ENCODE data around the gene TJP2. TPM values are rescaled to one million over a fixed set of nuclear protein-coding genes. Genes with fewer than 3 reads are reported as not detected.

The TJP2 gene
- total RNA-seq, 2 donors from 2014 or later: 13.1 to 33.4 TPM

DNA sequence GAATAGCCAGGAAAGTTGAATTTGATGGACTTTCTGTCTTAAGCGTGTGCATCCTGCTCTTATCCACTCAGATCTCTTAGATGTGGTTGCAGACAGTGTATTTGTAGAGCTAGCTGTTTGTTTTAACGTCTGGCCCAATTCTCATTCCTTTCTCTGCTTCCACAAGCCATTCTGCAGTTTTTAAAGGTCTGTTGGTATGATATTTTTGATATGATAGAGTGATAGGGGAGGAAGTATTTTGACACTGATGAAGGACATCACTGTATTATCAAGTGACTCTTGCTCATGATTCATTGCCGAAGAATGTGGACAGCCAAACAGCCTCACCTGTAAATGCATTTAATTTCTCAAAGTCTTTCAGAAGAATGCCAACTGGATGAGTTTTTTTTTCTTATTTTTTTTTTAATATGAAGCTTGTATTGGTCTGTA is 4.5 kb downstream of the TJP2 start:
- Mint-ChIP-seq H3K9me3 (no peaks in the 10 kb centered on the region), H3K36me3 (peaks cover 0 to 10% of the 10 kb centered on the region in 2 donors), H3K27ac (no peak overlapping the region)
- DNase-seq (ENCODE audit: low spot score in 2 of 2) (no peak), ATAC-seq (no peak)

GRCh38 chr9:69179037-69179436 is 5.0 kb downstream of the TJP2 start:
- H3K9me3 Mint-ChIP-seq: no peaks in the 10 kb centered on the region
- ATAC-seq (no peak), DNase-seq (ENCODE audit: low spot score in 2 of 2) (no peak)
- peaks cover 0 to 10% of the 10 kb centered on the region in 2 donors for H3K36me3 Mint-ChIP-seq
- no peak overlapping the region for H3K27ac Mint-ChIP-seq

DNA sequence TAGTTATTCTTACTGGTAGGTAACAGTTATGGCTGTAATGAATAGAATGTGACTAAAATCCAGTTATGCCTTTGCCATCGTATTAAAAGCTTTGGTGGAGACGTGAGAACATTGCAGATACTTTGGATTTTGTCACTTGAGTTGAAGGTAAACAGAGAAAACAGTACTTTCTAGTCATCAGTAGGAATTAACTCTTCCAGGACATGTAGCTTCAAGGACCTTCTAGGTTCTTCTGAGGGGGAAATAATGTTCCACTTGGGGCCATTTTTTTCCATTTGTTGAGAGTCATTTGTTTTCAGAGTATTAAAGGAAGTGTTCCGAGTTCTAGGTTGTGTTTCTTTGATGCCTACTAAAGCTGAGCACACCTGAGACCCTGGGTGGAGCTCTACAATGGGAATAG is 6.1 kb downstream of the TJP2 start:
- DNase-seq (ENCODE audit: low spot score in 2 of 2) (no peak), ATAC-seq (peak in 1 of 2 donors; percentile 34)
- Mint-ChIP-seq H3K27ac (peak overlapping the region in 1 of 2 donors; percentile 44), H3K9me3 (no peaks in the 10 kb centered on the region), H3K36me3 (peaks cover 0 to 10% of the 10 kb centered on the region in 2 donors)

- Mint-ChIP-seq H3K36me3 (peaks cover 0 to 10% of the 10 kb centered on the region in 2 donors), H3K9me3 (no peaks in the 10 kb centered on the region), H3K27ac (peak overlapping the region in 1 of 2 donors; percentile 44)
- ATAC-seq (peak; percentile 96 to 97), DNase-seq (ENCODE audit: low spot score in 2 of 2) (peak in 1 of 2 donors; percentile 59)
These were observed 6.6 kb downstream of the TJP2 start for GRCh38 chr9:69180670-69181069.

DNA sequence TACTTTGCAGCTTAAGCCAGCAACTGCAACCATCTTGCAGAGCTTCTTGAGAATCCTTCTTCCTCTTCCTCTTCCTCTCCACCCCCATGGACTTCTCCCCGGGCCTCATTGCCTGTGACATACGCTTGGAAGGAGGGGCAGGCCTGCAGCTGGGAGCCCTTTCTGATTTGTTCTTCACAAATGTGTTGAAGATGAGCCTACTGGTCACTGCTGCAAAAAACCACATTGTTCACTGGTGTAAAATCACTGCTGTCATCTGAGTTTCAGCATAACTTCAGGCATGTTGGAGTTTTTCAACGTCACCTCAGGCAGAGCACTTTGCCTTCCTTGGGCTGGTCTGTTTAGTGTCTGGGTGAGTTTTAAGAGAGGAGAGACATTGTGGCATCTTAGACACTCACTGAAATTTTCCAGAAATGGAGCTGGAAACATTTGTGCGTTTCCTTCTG is 7.9 kb downstream of the TJP2 start:
- ATAC-seq: no peak
- DNase-seq (ENCODE audit: low spot score in 2 of 2): no peak
- peak overlapping the region in 1 of 2 donors; percentile 5 for H3K27ac Mint-ChIP-seq
- no peaks in the 10 kb centered on the region for H3K9me3 Mint-ChIP-seq
- peaks cover 0 to 10% of the 10 kb centered on the region in 2 donors for H3K36me3 Mint-ChIP-seq

DNA sequence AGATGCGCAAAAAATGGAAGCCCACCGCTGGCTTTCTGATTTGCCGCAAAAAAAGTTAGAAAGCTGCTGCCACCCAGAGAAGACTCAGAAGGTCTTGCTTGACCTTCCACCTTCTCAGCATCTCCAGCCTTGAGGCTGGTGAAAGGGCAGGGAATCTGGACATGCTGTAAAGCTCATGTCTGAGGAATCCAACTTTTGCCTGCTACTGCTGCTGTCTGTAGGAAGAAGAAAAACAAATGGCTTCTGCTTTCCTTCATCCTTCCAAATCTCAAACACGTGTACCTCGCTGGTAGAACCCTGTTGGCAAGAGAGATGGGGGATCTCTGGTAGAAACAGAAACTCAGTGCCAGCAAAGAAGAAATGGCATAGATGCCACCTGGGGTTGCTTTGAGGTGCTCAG is 10.2 kb downstream of the TJP2 start:
- Mint-ChIP-seq H3K27ac (no peak overlapping the region), H3K9me3 (no peaks in the 10 kb centered on the region), H3K36me3 (peaks cover 0 to 10% of the 10 kb centered on the region in 2 donors)
- ATAC-seq (no peak), DNase-seq (ENCODE audit: low spot score in 2 of 2) (no peak)

DNA sequence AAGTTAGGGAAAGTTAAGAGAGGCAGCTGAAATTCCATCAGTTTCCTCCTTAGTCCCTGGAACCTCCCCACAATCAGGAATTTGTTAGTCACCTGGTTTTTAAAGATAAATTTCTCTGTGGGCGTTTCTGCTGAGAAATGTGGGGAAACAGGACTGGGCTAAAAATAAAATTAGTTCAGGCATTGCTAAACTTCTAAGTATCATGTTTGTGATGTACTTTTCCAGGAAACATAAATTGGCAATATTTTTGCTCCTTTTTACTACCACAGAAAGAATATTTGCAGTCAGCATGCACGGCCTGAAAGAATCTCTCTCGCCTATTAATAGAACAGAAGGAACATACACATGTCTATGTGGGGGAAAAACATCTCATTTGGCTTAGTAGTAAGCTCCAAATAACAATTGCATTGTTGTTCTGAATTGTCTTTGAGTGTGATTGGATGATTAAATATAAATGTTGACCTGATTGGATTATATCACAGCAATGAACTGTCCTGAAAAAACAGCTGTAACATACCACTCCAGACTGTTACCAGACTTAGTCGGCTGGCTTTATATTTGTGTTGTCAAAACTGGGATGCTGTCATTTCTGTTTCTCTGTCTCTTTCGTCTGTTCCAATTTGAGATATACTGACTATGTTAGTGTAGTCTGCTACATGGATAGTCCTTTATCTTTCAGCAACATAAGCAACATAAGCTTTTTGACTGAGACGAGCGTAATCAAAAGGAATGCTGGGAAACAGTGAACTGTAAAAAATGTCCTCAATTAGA is 12.9 kb downstream of the TJP2 start:
- H3K27ac Mint-ChIP-seq: no peak overlapping the region
- H3K36me3 Mint-ChIP-seq: peaks cover 0 to 4% of the 10 kb centered on the region in 2 donors
- ATAC-seq: no peak
- H3K9me3 Mint-ChIP-seq: no peaks in the 10 kb centered on the region
- DNase-seq (ENCODE audit: low spot score in 2 of 2): no peak

DNA sequence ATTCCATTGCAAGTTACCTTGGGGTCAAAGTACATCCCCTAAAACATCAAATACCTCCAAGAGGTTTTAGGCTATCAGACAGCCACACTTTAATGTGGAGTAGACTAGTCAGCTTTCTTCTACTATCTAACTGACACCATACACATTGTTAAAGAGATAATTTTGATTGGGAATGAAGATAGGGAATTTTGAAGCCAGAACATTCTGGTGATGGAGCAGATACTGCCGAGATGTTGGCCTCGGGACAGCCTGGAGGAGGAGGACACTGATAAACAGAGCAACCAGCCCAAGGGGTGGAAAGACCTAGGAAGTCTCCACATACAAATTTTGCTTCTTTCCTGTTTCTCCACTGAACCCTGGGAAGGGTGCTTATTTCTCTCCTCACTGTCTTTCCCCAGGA is 14.9 kb downstream of the TJP2 start:
- H3K27ac Mint-ChIP-seq: no peak overlapping the region
- no peak for DNase-seq (ENCODE audit: low spot score in 2 of 2)
- H3K36me3 Mint-ChIP-seq: no peaks in the 10 kb centered on the region
- no peaks in the 10 kb centered on the region for H3K9me3 Mint-ChIP-seq
- no peak for ATAC-seq

- DNase-seq (ENCODE audit: low spot score in 2 of 2) (no peak), ATAC-seq (no peak)
- H3K27ac Mint-ChIP-seq: no peak overlapping the region
- no peaks in the 10 kb centered on the region for H3K36me3 Mint-ChIP-seq
- H3K9me3 Mint-ChIP-seq: no peaks in the 10 kb centered on the region
These were observed 16.2 kb downstream of the TJP2 start for GRCh38 chr9:69190086-69190862.

GRCh38 chr9:69190863-69191181 is 16.7 kb downstream of the TJP2 start:
- DNase-seq (ENCODE audit: low spot score in 2 of 2) (no peak), ATAC-seq (no peak)
- Mint-ChIP-seq H3K27ac (no peak overlapping the region), H3K9me3 (no peaks in the 10 kb centered on the region), H3K36me3 (no peaks in the 10 kb centered on the region)

- H3K36me3 Mint-ChIP-seq: no peaks in the 10 kb centered on the region
- no peaks in the 10 kb centered on the region for H3K9me3 Mint-ChIP-seq
- no peak overlapping the region for H3K27ac Mint-ChIP-seq
- DNase-seq (ENCODE audit: low spot score in 2 of 2): no peak
- no peak for ATAC-seq
These were observed 17.2 kb downstream of the TJP2 start for GRCh38 chr9:69191231-69191630.

GRCh38 chr9:69192214-69192613 is 18.1 kb downstream of the TJP2 start:
- no peak overlapping the region for H3K27ac Mint-ChIP-seq
- no peaks in the 10 kb centered on the region for H3K9me3 Mint-ChIP-seq
- H3K36me3 Mint-ChIP-seq: no peaks in the 10 kb centered on the region
- no peak for DNase-seq (ENCODE audit: low spot score in 2 of 2)
- no peak for ATAC-seq

- no peak for DNase-seq (ENCODE audit: low spot score in 2 of 2)
- no peaks in the 10 kb centered on the region for H3K9me3 Mint-ChIP-seq
These were observed 19.6 kb downstream of the TJP2 start for GRCh38 chr9:69193685-69194032.

GRCh38 chr9:69194702-69195418 is 20.8 kb downstream of the TJP2 start:
- Mint-ChIP-seq H3K36me3 (no peaks in the 10 kb centered on the region), H3K27ac (no peak overlapping the region), H3K9me3 (no peaks in the 10 kb centered on the region)
- no peak for DNase-seq (ENCODE audit: low spot score in 2 of 2)
- no peak for ATAC-seq

More at GRCh38 chr9:69193685-69194032, 19.6 kb downstream of the TJP2 start:
- ATAC-seq: no peak
- Mint-ChIP-seq H3K36me3 (no peaks in the 10 kb centered on the region), H3K27ac (no peak overlapping the region)

GRCh38 chr9:69195668-69196067 is 21.6 kb downstream of the TJP2 start:
- DNase-seq (ENCODE audit: low spot score in 2 of 2) (no peak), ATAC-seq (no peak)
- no peaks in the 10 kb centered on the region for H3K36me3 Mint-ChIP-seq
- no peaks in the 10 kb centered on the region for H3K9me3 Mint-ChIP-seq
- H3K27ac Mint-ChIP-seq: no peak overlapping the region

GRCh38 chr9:69197687-69198086 is 23.6 kb downstream of the TJP2 start:
- Mint-ChIP-seq H3K9me3 (no peaks in the 10 kb centered on the region), H3K36me3 (no peaks in the 10 kb centered on the region), H3K27ac (no peak overlapping the region)
- ATAC-seq (no peak), DNase-seq (ENCODE audit: low spot score in 2 of 2) (no peak)

DNA sequence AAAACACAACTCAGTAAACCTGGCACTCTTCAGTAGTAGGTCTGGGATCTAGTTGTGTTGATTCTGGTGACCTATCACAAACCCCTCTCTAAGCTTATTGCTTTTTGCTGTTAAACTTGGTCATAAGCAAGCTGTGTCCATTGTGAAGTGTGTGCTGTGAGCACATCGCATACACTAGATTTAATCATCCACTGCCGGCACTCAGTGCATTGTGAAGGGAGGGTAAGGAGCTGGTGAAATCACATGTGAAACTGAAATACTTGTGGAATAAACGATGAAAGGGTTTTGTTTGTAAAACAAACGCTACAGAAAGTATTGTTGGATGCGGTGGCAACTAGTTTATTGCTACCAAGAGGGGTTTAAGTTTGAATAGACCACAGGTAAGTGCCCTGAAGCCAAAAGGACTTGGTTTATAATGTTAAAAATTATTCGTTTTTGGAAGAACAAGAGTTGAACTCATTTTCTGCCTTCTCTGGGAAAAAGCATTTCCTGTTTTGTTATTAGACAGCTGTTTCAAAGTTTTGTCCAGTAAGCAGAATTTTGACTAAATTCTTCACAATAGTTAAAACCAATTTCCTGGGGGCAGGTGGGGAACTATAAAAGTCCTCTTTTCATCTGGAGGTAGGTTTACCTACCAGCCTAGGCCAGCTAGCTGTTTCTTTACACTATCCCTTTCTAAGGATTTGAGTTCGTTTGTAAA is 24.6 kb downstream of the TJP2 start:
- Mint-ChIP-seq H3K27ac (no peak overlapping the region), H3K9me3 (no peaks in the 10 kb centered on the region), H3K36me3 (no peaks in the 10 kb centered on the region)
- ATAC-seq (no peak), DNase-seq (ENCODE audit: low spot score in 2 of 2) (no peak)
